GM19438 (cell line): ENCODE data around the gene SMAD1.
"Not testable (repeated sequence)": the region's sequence is repeated elsewhere in the genome, so short reads cannot be mapped to it uniquely, and the experiment has no call there.

Source experiments
- ATAC-seq: cut with Tn5 transposase; IDR thresholded peaks from one replicate; pipeline ENCODE4 v1.9.1; 2021; ENCODE audit warnings: low read depth; ENCODE audit not compliant: unreplicated experiment

Gene SMAD1

GRCh38 chr4:145553375-145553774, 71.7 kb downstream of the SMAD1 start:
- ATAC-seq: no peak

- no peak for ATAC-seq
These were observed 73.0 kb downstream of the SMAD1 start for GRCh38 chr4:145554691-145555090.

GRCh38 chr4:145557720-145558119, 76.1 kb downstream of the SMAD1 start:
- peak; percentile 84 for ATAC-seq

- ATAC-seq: no peak
These were observed 81.8 kb downstream of the SMAD1 start for GRCh38 chr4:145563293-145563985.

GRCh38 chr4:145564540-145564939, 82.9 kb downstream of the SMAD1 start:
- no peak for ATAC-seq

- no peak for ATAC-seq
These were observed 83.7 kb downstream of the SMAD1 start for GRCh38 chr4:145565328-145565727.

- ATAC-seq: no peak
These were observed 84.5 kb downstream of the SMAD1 start for GRCh38 chr4:145566086-145566708.

- no peak for ATAC-seq
These were observed 85.1 kb downstream of the SMAD1 start for GRCh38 chr4:145566768-145567167.

GRCh38 chr4:145567516-145567915, 85.9 kb downstream of the SMAD1 start:
- no peak for ATAC-seq

GRCh38 chr4:145574546-145574945, 92.9 kb downstream of the SMAD1 start:
- ATAC-seq: not testable (repeated sequence)

- ATAC-seq: no peak
These were observed 99.3 kb downstream of the SMAD1 start for GRCh38 chr4:145580906-145581305.

- no peak for ATAC-seq
These were observed 101.8 kb downstream of the SMAD1 start for GRCh38 chr4:145583191-145584055.

GRCh38 chr4:145587088-145587754, 105.6 kb downstream of the SMAD1 start:
- no peak for ATAC-seq

GRCh38 chr4:145589381-145589780, 107.7 kb downstream of the SMAD1 start:
- ATAC-seq: not testable (repeated sequence)

GRCh38 chr4:145589916-145590702, 108.5 kb downstream of the SMAD1 start:
- ATAC-seq: no peak

GRCh38 chr4:145602129-145602760, 120.6 kb downstream of the SMAD1 start:
- ATAC-seq: no peak

GRCh38 chr4:145605941-145606340, 124.3 kb downstream of the SMAD1 start:
- ATAC-seq: no peak
